OCI-M2 (cell line): ENCODE data around the gene LRIG3.

Experiments used
- DNase-seq: peaks from one replicate; lab custom pipeline; 2025; ENCODE audit not compliant: unreplicated experiment; lab: John Stamatoyannopoulos, UW

The LRIG3 gene

DNA sequence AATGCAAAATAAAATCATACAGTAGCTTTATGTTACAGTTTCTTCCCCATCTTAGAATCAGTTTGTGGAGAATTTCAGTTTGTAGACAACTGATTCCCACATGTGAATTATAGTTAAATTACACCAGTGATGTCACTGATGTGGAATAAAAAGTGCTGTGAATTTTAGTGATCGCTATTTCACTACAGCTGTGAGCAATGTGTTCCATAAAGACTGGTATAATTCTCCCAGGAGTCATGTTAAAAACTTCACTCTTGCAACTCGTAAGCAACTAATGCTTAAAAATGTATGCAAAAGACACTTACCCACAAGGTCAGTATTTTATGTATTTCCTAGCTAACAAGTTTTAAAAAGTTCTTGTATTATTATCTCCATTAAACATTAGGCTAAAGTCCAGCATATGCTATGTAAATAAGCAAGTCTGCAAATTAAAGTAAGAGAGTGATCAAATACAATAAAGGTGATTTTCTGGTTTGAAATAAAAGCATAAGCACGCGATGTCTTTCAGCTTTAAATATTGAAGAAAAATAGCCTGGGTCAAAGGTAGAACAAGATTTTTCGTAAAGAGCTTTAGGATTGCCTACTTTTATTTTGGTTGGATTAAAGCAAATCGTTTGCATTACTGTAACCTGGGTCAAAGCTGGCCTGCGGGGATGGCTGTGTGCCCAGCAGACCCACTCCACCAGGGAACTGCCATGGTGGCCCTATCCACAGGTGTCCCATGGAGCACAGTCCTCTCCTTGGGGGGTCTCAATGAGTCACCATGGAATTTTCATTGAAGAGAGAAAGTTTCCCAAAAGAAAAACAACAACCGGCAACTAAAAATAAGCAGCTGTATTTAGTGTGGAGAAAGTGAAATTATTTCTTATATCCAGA lies 12.7 kb upstream of the LRIG3 start:
- DNase-seq, result no peak

DNA sequence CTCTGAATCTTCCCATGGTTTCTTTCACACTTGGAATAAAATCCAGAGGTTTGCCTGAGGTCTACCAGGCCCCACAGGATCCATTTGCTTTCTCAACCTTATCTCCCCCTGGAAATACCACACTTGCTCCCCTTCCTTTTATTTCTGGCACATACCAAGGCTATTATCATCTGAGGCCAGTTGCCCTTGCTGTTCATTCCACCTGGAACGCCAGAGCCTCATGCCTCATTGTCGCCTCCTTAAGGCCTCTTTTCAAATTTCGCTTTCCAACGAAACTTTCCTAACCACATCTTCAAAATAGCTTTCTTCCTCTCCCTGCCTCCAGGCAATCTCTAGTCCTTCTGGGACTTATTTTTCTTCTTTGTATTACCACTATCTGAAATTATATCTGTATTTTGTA lies 11.2 kb upstream of the LRIG3 start:
- no peak for DNase-seq

GRCh38 chr12:58930770-58931324 lies 10.5 kb upstream of the LRIG3 start:
- no peak for DNase-seq

- no peak for DNase-seq
These were observed 6.8 kb upstream of the LRIG3 start for GRCh38 chr12:58927120-58927519.

DNA sequence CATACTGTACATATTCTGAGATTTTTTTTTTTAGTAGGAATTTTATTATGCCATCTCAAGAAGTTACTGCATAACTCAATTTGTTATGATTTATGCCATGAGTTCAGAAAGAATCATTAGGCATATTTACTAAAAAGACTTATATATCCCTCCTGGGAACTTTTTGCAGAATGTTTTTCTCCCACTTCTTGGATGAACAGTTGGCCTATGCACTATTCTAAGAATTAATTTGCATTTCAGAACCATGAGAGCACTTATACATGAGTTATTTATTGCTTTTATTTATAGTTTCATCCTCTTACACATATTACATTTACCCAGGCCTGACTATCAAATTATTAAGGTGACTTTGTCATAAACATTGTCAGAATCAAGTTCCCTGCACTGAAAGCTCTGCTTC lies 6.3 kb upstream of the LRIG3 start:
- DNase-seq, result no peak

DNA sequence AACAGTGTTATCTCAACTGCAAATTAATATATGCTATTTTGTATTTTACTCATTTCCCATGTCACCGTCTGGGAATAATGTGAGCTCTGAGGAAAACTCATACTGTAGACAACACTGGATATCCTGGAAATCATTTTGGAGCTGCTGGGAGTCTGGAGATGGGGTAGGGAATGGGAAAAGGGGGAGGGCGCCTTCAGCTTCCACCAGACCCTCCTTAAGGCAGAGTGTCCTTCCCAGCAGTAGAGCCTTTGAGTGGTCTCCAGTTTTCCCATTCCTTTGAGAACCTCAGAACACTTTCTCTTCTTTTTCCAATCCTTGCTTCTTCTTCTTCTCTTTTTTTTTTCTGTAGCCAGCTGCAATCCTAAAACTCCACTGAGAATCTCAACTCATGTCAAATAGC lies 5.4 kb upstream of the LRIG3 start:
- DNase-seq, result no peak

- DNase-seq, result peak; percentile 40
These were observed 4.9 kb upstream of the LRIG3 start for GRCh38 chr12:58925111-58925611.

GRCh38 chr12:58924652-58925051 lies 4.3 kb upstream of the LRIG3 start:
- DNase-seq, result no peak

- no peak for DNase-seq
These were observed 3.5 kb upstream of the LRIG3 start for GRCh38 chr12:58923781-58924180.

DNA sequence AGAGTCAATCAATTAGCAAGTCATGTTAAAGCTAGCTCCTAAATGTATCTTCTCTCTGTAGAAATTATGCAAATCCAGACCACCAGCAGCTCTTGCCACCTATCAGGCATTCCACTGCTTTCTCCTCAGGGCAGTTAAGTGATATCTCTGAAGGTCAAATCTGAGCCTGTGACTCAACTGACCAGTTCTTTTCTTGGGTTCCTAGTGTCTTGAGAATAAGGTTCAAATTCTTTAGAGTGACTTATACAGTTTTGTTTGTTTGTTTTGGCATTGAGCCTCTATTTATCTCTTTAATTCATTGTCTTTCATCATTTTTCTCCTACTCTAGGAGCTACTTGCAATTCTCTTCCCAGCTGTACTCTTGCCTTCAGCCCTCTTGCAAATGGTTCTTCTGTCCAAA lies 2.5 kb upstream of the LRIG3 start:
- no peak for DNase-seq

DNA sequence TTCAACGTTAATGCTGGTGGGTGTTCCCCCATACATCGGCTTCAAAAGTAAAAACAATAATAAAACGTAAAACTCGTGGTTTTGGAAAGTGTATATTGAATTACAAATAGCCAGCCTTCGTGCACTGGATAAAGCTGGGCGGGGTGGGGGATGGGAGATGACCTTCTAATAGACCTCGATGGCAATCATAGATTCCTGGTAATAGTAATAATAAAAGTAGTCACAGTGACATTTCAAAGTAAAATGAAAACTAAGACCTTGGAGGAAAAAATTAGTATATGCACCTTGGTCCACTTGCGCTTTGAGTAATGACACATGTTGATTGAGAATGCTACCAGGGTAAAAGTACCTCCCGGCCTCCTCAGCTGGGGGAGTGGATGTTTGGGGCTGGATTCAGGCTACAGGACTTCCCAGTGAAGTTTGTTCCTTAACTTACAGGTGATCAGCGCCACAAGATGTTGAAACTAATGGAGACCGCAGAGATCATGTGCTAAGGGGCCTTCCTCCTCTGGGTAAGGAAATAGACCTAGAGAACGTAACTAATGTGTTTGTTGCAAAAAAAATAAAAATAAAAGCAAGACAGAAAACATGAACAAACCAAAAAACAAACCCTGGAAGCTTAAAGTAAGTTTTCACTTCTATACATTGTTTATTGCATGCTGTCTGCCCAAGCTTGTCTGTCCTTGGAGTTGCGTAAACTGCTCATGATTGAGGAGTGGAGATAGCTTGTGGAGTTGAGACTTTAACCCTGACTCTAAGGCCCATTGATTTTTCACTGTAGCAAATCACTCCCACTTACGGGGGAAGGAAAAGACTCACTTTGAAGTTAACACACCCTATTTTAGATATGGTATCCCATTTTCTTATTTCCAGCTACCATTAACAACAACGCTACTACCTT lies 907 bp upstream of the LRIG3 start:
- no peak for DNase-seq

DNA sequence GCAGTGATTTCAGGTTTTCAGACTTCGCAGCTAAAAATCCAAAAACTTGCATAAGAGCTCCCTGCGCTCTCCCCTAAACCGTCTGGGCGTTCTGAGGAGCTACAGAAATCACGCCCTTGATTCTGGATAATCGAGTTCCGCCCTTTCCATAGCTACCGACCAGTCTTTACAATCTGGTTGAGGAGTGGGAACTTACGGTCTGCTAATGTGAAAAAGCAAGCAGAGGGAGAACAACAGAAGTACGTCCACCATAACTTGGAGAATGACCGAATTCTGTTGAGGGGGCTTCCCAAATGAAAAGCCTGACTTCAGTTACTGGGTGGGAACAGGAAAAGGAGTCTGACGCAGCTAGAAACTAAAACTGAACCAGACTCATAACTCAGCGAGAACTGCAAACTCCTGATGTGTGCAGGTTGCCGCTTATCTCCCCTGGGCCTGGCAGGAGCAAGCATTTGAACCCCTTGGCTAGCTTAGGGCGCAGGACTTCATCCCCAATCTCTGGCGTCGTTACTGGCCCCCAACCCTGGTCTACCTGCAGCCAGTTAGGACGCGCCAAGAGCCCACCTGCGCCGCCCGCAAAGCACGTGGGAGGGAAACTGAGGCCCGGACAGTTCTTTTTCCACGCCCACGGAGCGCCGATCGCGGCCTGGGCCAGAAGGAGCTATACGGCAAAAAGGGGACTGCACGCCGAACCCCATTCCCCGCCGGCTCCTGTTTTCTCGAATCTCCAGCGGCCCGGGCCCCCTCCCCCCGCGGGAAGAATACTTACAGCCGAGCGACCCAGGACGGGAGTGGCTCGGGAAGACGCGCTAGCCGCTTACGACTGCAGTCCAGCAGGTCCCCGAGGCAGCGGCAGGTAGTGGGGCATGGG lies 838 bp downstream of the LRIG3 start:
- DNase-seq, result no peak

- no peak for DNase-seq
These were observed 1.8 kb downstream of the LRIG3 start for GRCh38 chr12:58918469-58918844.

DNA sequence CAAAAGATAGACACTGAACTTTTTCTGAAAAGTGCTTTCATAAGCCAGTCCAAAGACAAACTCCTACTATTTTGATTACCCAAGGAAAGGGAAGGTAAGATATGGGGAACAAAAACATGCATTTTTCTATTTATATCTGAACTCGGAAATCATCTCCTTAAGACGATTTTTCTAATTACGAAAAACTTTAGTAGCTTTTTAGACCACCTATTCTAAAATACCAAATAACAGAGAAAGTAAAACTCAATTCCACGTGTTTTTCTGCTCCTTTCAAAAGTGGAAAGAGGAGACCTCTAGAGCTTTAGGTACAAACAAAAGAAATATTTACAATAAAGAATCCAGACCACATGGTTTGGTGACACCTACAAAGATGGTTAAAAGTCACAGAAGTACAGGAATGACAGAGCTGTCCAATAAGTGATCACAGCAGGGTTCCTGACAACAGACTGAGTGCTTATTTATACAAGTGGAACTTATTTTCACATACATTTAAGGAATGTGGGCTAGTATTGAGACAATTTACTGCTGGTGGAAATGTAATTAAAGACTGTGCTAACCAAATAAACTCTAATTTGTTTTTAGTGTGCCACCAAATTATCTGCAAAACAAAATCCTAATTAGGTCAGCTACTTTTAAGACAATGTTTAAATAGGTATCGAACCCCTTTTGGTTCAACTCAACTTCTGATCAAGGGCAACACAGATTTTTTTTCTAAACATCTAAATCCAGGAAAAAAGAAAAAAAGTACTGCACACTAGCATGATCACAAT lies 2.4 kb downstream of the LRIG3 start:
- DNase-seq, result no peak

DNA sequence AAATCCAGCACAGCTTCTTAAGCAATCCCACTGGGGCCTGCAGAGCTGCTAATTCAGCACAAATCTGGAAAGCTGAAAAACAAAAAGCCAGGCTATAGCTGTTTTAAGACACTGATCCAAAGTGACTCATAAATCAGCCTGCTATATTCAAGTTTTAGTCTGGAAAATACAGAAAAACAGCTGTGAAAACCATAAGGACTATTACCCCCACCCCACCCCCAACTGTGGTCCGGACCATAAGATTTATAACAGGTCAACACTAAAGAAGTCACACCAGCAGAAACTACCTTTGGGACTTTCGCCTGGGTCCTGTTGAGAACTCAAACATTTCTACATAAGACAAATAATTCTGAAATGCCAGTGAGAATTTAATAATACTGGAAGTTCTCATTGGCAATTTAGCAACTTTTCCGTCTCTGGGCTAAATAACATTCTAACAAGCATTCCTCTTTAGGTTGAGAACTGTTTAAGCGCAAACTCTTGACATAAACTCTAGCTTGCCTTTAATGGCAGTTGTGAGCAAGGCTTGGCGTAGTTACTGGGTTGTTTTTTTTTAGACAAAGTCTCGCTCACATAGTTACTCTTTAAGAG lies 3.3 kb downstream of the LRIG3 start:
- no peak for DNase-seq

GRCh38 chr12:58916161-58916621 lies 4.1 kb downstream of the LRIG3 start:
- no peak for DNase-seq

DNA sequence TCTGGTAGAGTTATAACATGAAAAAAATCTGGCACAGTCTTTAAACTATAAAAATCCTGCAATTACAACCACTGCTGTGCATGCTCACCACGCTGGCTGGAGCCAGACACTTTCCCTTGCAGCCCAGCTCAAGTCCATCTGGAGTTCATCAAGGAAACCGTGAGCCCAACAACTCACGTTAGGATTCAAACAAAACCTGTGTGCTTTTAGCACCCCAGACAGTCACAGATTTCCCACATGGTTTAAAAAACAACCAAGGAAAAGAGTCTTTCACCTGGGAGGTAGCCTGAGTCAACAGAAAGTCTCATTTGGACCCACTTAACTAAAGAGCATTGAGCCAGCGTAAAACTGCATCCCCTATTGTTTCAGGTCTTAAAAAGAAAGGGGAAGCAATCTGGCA lies 4.7 kb downstream of the LRIG3 start:
- DNase-seq, result no peak

DNA sequence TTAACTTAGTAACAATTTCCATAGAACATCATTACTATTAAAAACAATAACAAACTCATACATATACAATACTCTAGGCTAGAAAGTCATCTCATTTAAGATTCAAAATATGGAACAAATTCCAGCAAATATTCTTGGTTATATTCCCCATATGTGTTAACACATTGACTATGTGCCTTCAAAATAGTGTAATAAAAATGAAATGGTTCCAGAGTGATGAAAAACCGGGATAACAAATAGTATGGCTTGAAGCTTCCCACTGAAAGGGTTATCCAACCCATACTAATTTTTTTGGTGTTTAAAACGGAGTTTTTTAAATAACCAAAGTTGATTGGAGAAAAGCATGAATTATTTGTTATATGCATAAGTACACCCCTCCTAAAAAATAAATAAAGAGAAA lies 5.3 kb downstream of the LRIG3 start:
- DNase-seq, result no peak

- DNase-seq, result no peak
These were observed 5.8 kb downstream of the LRIG3 start for GRCh38 chr12:58914457-58914856.
